ENCODE results near the gene HOXB3.

HOXB3 gene

GRCh38 chr17:48553826-48554225 is 36.2 kb downstream of the HOXB3 start:
- no peak for DNase-seq

DNA sequence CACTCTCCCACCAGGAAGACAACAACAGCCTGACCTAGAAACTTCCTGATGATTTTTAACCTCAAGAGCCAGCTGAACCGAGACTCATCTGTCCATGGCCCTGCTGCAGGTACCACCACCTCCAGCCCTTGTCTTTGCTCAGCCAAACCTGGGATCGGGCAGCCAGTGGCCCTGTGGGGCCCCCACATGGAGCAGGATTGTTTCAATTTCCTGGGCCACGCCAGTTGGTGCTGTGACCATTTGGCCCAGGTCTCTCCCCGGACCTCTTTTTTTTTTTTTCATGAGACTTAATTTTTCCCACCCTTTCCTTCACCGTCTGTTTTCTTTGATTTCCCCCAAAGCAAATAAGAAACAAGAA is 36.9 kb downstream of the HOXB3 start:
- DNase-seq: no peak

- no peak for DNase-seq
Observed at GRCh38 chr17:48552466-48553189, 37.4 kb downstream of the HOXB3 start.

GRCh38 chr17:48551596-48552465 is 38.2 kb downstream of the HOXB3 start:
- no peak for DNase-seq

DNA sequence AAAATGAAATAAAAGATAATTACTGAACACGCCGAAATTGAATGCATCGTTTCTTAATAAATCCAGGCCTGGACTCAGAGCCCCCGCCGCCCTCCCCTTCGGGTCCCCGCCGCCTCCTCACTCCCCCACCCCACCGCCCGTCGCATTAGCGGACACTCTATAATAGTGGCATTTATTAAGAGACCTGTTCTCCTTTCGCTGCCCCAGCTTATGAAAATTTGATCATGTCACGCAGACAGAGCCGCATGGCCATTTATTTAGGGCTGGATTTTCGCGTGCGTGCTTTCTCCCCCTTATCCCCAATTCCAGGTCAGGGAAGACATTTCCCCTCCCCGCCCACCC is 38.9 kb downstream of the HOXB3 start:
- DNase-seq: no peak

- no peak for DNase-seq
Observed at GRCh38 chr17:48550502-48551213, 39.4 kb downstream of the HOXB3 start.

DNA sequence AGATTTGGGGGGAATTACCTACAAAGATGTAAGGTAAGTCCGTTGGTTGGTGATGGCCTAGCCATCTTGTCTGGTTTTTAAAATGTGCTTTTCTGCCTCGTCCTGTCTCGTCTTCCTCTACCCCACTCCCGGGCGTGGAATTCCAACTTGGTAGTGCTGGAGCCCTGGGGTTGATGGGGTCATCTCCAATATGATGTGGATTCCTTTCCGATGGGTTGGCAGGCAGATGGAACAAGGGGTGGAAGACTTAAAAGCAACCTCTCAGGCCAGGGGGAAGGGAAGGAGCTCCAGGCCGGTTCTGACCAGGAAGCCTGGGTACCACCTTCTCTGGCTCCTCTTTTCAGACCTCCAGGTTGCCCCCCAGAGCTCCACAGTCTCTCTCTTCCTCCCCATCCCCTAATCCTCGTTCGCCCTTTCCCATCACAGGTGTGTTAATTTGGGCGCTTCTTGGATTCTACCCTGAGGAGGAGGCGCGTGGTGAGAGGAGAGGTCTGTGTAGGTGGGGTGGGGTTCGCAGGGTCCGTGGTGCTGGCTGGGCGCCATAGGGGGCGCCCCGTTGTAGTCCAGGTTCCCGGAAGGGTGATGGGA is 40.0 kb downstream of the HOXB3 start:
- DNase-seq: no peak

DNA sequence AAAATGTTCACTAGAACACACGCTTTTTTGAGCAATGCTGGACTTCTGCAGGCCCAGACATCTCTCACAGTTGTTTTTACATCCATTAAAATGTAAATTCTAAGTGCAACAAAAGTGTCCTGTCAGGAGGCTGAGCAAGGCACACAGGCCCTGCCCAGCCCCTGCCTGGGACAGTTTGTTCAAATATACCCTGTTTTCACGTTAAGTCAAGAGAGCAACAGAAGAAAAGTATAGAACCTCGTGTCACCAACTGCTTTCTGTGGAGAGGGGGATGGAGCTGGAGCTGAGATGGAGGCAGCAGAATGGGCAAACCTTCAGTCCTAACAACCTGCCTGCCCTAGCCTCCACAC is 40.8 kb downstream of the HOXB3 start:
- no peak for DNase-seq

DNA sequence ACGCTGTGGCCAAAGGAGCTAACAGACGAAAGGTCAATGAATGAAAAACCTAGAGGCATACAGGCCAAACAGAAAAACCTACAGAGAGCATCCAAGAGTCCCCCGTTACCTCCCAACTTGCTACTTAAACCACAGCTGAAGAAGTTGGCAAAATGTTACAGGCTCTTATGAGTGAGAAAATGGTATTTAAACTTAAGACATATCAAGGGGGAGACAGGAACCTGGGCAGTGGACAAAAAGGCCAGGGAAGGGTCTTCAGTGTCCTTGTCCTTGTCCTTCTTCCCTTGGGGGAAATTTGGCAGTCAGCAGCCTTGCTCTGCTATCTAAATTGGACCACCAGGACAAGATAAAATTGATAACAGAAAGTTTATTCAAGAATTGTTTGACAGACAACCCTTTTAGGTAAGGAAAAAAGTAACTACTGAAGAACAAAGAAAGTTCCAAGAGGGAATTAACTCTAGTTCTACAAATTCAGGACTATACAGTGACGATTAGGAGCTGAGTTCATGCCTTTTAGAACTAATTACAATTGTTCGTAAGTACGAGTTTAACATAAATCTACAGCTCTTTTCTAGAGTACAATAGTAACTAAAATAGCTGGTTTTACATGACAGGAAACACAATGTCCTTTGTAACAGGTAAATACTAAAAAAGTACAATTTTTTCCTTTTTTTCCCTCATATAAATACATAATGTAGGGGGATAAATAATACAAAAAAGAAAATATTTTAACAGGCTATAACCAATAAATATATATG is 41.3 kb downstream of the HOXB3 start:
- DNase-seq: no peak

DNA sequence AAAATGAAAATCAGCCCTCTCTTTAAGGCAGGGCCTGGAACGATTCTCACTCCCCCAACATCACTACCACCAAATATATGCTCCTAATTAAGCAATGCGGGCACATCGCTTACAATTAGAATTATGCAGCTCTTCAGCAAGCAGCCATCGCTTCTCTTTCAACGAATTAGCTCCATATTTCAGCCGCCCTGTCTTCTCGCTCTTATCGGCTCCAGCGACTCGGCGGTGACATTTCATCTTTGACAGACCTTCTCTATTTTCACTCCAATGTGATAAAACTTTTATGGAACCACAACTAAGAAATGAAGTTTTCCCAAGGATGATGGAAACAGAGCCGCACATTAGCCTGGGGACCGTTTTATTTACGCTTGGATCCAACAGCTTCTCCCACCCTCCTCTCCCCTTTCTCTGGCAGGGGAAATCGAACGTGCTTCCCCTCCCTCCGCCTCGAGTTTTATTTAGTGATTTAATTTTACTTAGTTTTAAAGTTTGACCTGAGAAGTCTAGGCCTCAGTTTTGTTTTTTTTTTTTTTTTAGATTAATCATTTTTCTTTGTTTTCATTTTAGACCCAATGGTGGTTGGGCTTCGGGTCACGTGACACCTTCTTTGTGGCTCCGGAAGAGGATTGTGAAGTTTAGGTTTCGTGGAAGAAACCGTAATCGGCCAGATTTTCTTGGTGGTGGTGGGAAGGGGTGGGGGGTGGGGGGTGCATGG is 42.1 kb downstream of the HOXB3 start:
- no peak for DNase-seq

- DNase-seq: no peak
Observed at GRCh38 chr17:48546924-48547807, 42.9 kb downstream of the HOXB3 start.

DNA sequence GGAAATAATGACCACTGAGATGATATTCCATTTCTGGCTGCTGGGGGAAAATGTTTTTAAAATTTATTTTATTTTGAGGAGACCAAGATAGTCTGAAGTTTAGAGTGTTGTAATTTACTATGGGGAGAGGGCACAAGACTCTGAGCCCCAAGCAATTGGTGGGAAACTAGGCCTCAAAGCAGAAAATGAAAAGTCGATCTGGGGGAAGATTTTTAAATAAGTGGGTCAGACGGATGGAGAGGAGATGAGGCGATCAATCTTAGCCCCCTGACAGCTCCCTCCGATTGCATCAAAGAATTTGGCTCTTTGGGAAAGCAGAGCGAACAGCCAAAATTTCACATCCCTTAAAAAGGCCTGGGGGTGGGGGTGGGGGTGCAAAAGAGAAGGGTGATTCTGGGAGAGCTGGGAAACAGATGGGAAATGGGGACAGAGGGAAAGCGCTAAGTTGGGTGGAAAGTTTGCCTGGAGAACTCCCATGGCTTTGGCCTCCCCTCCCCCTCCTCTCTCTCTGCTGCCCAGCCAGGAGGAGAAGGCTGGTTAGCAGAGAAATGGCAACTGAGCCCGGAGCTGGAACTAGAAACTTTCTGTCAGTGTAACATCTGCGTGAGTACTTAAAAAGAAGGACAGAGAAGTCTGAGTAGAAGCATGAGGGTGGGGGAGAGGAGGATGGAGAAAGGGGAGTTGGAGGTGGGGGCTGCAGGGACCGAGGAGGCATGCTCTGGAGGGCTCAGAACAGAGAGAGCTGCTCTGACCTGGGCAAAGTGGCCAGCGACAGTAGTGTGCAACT is 43.7 kb downstream of the HOXB3 start:
- DNase-seq: no peak

- DNase-seq: no peak
Observed at GRCh38 chr17:48545539-48545938, 44.5 kb downstream of the HOXB3 start.

GRCh38 chr17:48545022-48545375 is 45.0 kb downstream of the HOXB3 start, which contains the start of gene HOXB2:
HOXB2 (minus strand) TSS chr17:48545109; CDS start chr17:48544911, 198 bp downstream.
- DNase-seq: no peak

DNA sequence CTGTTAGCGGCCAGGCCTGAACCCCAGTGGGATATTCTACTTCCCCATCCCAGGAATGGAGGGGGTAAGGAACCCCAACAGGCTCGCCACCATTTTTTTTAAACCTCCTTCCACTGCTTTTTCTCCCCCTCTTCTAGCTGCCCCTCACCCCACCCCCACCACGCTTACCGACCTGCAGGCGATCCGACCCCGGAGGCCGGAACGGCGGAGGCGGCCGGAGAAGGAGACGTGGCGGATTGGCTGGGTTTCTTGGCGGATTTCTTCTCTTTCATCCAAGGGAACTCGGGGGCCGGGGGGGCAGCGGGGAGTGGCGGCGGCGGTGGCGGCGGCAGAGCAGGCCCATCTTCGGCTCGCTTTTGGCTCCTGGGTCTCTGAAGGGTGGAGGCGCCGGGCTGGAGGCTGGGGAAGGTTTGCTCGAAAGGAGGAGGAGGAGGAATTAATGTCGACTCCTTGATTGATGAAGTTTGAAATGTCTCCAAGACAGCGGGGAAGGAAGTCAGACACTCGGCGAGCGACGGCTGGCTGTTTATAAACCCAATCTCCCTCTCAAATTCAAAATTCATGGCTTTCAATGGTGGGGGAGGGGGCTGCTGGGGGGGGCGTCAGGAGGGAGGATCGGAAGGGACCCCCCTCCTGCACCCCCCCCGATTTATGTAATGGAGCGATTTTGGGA is 45.6 kb downstream of the HOXB3 start:
- DNase-seq: no peak

DNA sequence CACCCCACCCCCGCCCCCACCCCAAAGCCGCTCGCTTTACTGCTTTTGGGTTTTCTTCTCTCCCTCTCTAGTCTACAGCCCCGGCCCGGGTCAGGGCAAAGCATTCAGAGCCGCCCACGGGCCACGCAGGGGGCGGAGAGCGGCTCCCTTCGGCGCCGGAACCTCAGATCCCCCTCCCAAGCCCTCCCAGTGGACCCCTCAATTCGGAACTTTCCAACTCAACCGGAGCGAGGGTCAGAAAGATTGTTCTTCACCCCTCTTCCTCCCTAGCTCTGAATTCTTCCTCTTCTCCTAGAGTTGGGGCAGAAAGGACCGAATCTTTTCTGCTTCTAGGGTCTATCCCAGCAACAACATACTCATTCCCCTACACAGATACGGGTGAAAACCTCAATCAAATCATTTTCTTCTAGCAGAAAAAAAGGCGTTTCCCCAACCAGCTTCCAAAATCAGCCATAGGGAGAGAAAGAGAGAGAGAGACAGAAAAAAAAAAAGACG is 46.1 kb downstream of the HOXB3 start:
- no peak for DNase-seq

GRCh38 chr17:48543107-48543853 is 46.8 kb downstream of the HOXB3 start:
- no peak for DNase-seq

DNA sequence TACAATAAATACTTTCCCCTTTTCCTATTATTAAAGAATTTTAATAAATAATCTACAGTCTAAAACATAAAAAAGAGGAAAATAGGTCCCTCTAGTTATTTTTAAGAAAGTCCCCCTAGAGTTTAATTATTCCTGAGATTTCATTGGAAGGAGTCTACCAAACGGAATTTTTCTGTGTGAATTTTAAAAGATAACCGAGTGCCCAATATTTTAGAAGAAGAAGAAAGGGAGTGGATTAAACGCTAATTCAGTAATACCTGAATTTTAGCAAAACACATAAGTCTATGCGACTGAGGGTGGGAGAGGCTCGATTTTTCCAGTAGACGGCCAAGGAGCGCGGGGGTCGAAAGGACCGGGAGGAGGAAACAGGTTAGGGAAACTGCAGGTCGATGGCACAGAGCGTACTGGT is 47.3 kb downstream of the HOXB3 start:
- DNase-seq: no peak
